ENCODE measurements around the gene PHTF2. TPM values are rescaled to one million over a fixed set of nuclear protein-coding genes. Genes with fewer than 3 reads are reported as not detected.

PHTF2 gene
- total and polyA plus RNA-seq, 9 donors, result 7.0 to 22.2 (median 12.7) TPM

DNA sequence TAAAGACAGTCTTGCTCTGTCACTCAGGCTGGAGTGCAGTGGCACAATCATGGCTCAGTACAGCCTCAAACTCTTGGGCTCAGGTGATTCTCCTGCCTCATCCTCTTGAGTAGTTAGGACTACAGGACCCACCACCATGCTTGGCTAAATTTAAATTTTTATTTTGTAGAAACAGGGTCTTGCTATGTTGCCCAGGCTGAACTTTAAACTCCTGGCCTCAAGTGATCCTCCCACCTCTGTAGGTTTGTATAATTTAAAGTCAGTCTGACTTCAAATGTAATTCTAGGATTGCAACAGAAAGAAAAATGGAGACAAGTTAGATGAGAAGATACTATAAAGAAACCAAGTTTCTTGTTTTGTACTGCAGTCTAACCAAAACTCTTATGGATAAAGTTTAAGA is 11.8 kb upstream of the PHTF2 start:
- TF ChIP-seq, protein P1, sequence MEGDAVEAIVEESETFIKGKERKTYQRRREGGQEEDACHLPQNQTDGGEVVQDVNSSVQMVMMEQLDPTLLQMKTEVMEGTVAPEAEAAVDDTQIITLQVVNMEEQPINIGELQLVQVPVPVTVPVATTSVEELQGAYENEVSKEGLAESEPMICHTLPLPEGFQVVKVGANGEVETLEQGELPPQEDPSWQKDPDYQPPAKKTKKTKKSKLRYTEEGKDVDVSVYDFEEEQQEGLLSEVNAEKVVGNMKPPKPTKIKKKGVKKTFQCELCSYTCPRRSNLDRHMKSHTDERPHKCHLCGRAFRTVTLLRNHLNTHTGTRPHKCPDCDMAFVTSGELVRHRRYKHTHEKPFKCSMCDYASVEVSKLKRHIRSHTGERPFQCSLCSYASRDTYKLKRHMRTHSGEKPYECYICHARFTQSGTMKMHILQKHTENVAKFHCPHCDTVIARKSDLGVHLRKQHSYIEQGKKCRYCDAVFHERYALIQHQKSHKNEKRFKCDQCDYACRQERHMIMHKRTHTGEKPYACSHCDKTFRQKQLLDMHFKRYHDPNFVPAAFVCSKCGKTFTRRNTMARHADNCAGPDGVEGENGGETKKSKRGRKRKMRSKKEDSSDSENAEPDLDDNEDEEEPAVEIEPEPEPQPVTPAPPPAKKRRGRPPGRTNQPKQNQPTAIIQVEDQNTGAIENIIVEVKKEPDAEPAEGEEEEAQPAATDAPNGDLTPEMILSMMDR (IDR thresholded peaks at IDR 0.05), result no peak
- no peaks in the 10 kb centered on the region for H3K27me3 ChIP-seq
- no peak for DNase-seq
- H3K4me1 ChIP-seq (ENCODE audit: insufficient read depth), result no peaks in the 10 kb centered on the region
- intact Hi-C loops (cut with DNase I), result no loop called here
- no peak overlapping the region for H3K27ac ChIP-seq
- H3K36me3 ChIP-seq, result no peaks in the 10 kb centered on the region
- H3K4me3 ChIP-seq, result no peak overlapping the region
- H3K9me3 ChIP-seq, result no peaks in the 10 kb centered on the region

DNA sequence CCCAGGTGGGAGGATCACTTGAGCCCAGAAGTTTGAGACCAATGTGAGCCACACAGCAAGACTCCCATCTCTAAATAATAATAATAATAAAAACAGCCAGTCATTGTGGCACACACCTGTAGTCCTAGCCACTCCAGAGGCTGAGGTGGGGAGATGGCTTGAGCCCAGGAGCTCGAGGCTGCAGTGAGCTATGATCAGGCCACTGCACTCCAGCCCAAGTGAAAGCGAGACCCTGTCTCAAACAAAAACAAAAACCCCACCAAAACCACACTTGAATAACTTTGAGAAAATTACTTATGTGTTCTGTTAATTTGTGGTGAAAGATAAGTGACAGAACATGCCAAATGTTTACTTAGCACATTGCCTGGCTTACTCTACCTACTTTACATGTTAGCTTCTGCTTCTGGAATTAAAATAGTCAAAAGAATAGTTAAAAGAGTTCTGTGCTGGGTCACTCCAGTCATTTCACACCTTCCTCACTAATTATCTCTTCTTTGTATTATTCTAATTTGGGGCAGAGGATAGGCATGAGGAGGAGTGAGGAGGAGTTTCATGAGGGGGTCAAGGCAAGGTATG is 10.2 kb upstream of the PHTF2 start:
- intact Hi-C loops (cut with DNase I), result no loop called here
- Histone ChIP-seq H3K27ac (no peak overlapping the region), H3K4me3 (no peak overlapping the region), H3K36me3 (no peaks in the 10 kb centered on the region), H3K9me3 (no peaks in the 10 kb centered on the region), H3K4me1 (ENCODE audit: insufficient read depth) (no peaks in the 10 kb centered on the region), H3K27me3 (no peaks in the 10 kb centered on the region)
- no peak for TF ChIP-seq EP300 (IDR thresholded peaks at IDR 0.05)
- TF ChIP-seq, protein P1 (IDR thresholded peaks at IDR 0.05), result no peak
- TF ChIP-seq POLR2A (IDR thresholded peaks at IDR 0.05), result no peak
- no peak for DNase-seq
- 95 to 97% (median 95%) methylated on average over 2 of the region's 2 CpGs for WGBS, 3 donors

DNA sequence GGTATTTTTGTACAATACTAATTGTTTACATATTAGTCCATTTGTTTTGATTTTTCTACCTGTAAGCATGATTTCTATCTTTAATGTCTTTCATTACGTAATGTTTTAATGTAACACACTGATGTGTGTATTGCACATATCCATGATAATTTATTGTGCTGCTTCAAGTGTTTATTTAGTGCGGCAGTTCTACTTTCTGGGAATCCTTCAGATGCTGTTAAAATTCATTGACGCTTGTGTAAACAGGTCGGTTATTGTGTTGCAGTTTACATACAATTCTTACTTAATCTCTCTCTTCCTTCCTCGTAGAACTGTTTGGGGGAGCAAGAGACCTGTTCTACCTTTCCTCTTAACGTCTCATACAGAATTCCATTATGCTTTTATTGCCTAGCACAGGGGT is 7.2 kb upstream of the PHTF2 start:
- DNase-seq, result no peak
- H3K4me3 ChIP-seq, result no peak overlapping the region

DNA sequence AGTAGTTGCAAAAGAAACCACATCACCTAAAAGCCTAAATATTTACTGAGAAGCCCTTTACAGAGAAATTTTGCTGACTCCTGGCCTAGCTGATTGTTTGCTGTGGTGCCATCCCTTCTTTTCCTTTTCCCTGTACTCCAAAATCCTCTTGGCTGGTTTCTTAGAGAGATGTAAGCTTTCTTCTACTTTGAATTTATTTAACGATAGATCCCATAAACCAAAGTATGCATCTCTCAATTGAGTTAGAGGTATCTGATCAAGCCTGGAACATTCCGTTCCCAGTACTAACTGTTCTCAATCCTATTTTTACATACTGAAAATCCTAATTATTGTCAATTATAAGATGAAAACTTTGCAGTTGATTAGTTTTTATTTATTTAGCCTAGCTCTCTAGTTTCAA is 6.6 kb upstream of the PHTF2 start:
- WGBS, 3 donors, result 33 to 41% (median 41%) methylated on average over 2 of the region's 2 CpGs
- no peaks in the 10 kb centered on the region for H3K27me3 ChIP-seq

More for the DNA sequence above, 7.2 kb upstream of the PHTF2 start:
- Histone ChIP-seq H3K27me3 (no peaks in the 10 kb centered on the region), H3K9me3 (no peaks in the 10 kb centered on the region), H3K27ac (no peak overlapping the region), H3K4me1 (ENCODE audit: insufficient read depth) (no peaks in the 10 kb centered on the region), H3K36me3 (no peaks in the 10 kb centered on the region)
- 82 to 84% (median 82%) methylated on average over 6 of the region's 6 CpGs for WGBS, 3 donors
- no peak for TF ChIP-seq EP300 (IDR thresholded peaks at IDR 0.05)
- TF ChIP-seq POLR2A (IDR thresholded peaks at IDR 0.05), result no peak
- TF ChIP-seq, protein P1 (IDR thresholded peaks at IDR 0.05), result no peak
- intact Hi-C loops (cut with DNase I), result loop anchor here in 1 of 4 donors (10.0 kb wide), 1 partner anchor 1663 kb away; the partner anchor contains the start of gene MAGI2

More for the DNA sequence above, 6.6 kb upstream of the PHTF2 start:
- peaks cover 2% of the 10 kb centered on the region for H3K4me1 ChIP-seq (ENCODE audit: insufficient read depth)
- H3K36me3 ChIP-seq, result no peaks in the 10 kb centered on the region
- H3K27ac ChIP-seq, result no peak overlapping the region
- no peak overlapping the region for H3K4me3 ChIP-seq
- TF ChIP-seq, protein P1 (IDR thresholded peaks at IDR 0.05), result no peak
- no peak for TF ChIP-seq POLR2A (IDR thresholded peaks at IDR 0.05)
- TF ChIP-seq EP300 (IDR thresholded peaks at IDR 0.05), result no peak
- no peak for DNase-seq
- intact Hi-C loops (cut with DNase I), result loop anchor here in 1 of 4 donors (10.0 kb wide), 1 partner anchor 1663 kb away; the partner anchor contains the start of gene MAGI2
- no peaks in the 10 kb centered on the region for H3K9me3 ChIP-seq

All from ovary (tissue), 9 donors.